Measurements from ENCODE around the gene NGEF. TPM values are rescaled to one million over a fixed set of nuclear protein-coding genes. Genes with fewer than 3 reads are reported as not detected.

Gene NGEF
- total and polyA plus RNA-seq, 9 of the 15 experiments (the other 6 are each of a cell fraction or from before 2014, with no cell fraction given): 0.07 to 0.17 (median 0.09) TPM; not detected in 6

DNA sequence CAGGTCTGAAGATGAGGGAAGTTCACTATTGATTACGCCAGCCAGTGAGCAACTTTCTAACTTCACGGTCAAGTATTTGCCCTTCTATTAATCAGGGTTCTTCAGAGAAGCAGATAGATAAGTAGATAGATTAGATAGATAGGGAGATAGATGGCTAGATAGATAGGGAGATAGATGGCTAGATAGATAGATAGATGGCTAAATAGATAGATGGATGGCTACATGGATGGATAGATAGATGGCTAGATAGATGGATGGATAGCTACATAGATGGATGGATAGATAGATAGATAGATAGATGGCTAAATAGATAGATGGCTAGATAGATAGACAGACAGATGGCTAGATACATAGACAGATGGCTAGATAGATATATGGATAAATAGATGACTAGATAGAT is 42.3 kb upstream of the NGEF start:
- ATAC-seq: no peak
- intact Hi-C loops (cut with micrococcal nuclease): no loop called here
- in situ Hi-C loops (cut with MboI): no loop called here

More for the DNA sequence above, 42.3 kb upstream of the NGEF start:
- no peak overlapping the region for H3K27ac ChIP-seq (ENCODE audit: extremely low read depth, low read depth, low read length)
- no peaks in the 10 kb centered on the region for H3K9me3 ChIP-seq (replicated peaks; ENCODE audit: control insufficient read depth, insufficient read depth, low read depth, low read length)
- no peak overlapping the region for H3K4me3 ChIP-seq
- H4K20me1 ChIP-seq (replicated peaks; ENCODE audit: control insufficient read depth, insufficient read depth, low read length): no peaks in the 10 kb centered on the region
- peaks cover 7 to 26% of the 10 kb centered on the region in 2 experiments; a peak in 3 of 5 replicates for H3K4me1 ChIP-seq (replicated peaks in 1 of 2; ENCODE audit: control insufficient read depth in 2 of 2, insufficient read depth in 2 of 2, low read length in 2 of 2)
- no peaks in the 10 kb centered on the region for H3K36me3 ChIP-seq (ENCODE audit: control insufficient read depth, insufficient read depth, low read length)
- H3K4me2 ChIP-seq (ENCODE audit: insufficient read depth, low read length): no peak overlapping the region
- H3K9me1 ChIP-seq (ENCODE audit: control insufficient read depth, insufficient read depth, low read length): no peaks in the 10 kb centered on the region
- no peak overlapping the region for H2AFZ ChIP-seq (ENCODE audit: low read depth, low read length)
- FAIRE-seq: no peak
- H3K79me2 ChIP-seq (ENCODE audit: control insufficient read depth, insufficient read depth, low read length): no peaks in the 10 kb centered on the region
- H3K9ac ChIP-seq (ENCODE audit: insufficient read depth in 1 of 2, low read depth in 2 of 2, low read length in 2 of 2): no peak overlapping the region
- H3K27me3 ChIP-seq (ENCODE audit: control insufficient read depth in 2 of 2, insufficient read depth in 2 of 2, low read length in 2 of 2): no peaks in the 10 kb centered on the region
- no peak for DNase-seq (ENCODE audit: extremely low read depth in 1 of 4, low spot score in 3 of 4)
- POLR2A ChIA-PET: no interaction called here
- CTCF ChIA-PET (ENCODE audit: low intra/inter-chr PET ratio): no interaction called here
- WGBS (ENCODE audit: insufficient coverage, low coverage, missing lambda C conversion rate): 68% methylated on average over 2 of the region's 2 CpGs
- no TSS peak for BruUV-seq (replicated peaks)
- TF ChIP-seq GATA2 (CRISPR knock-in tag; IDR thresholded peaks at IDR 0.05) (peak; percentile 52; the same call in 1 of the 2 replicates), MTF1 (CRISPR knock-in tag; IDR thresholded peaks at IDR 0.05; ENCODE audit: borderline replicate concordance) (no peak), GATAD2B (IDR thresholded peaks at IDR 0.05; ENCODE audit: borderline replicate concordance) (0 out of 2 replicates have a peak, but pooled peaks have one; percentile 56), BCOR (IDR thresholded peaks at IDR 0.05) (0 out of 2 replicates have a peak, but pooled peaks have one; percentile 5), DACH1 (IDR thresholded peaks at IDR 0.05; ENCODE audit: partially characterized antibody) (peak; percentile 86)
- TF ChIP-seq, protein P1, sequence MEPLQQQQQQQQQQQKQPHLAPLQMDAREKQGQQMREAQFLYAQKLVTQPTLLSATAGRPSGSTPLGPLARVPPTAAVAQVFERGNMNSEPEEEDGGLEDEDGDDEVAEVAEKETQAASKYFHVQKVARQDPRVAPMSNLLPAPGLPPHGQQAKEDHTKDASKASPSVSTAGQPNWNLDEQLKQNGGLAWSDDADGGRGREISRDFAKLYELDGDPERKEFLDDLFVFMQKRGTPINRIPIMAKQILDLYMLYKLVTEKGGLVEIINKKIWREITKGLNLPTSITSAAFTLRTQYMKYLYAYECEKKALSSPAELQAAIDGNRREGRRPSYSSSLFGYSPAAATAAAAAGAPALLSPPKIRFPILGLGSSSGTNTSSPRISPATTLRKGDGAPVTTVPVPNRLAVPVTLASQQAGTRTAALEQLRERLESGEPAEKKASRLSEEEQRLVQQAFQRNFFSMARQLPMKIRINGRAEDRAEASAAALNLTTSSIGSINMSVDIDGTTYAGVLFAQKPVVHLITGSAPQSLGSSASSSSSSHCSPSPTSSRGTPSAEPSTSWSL (CRISPR knock-in tag; IDR thresholded peaks at IDR 0.05; ENCODE audit: borderline replicate concordance): no peak
- TF ChIP-seq, protein P2, sequence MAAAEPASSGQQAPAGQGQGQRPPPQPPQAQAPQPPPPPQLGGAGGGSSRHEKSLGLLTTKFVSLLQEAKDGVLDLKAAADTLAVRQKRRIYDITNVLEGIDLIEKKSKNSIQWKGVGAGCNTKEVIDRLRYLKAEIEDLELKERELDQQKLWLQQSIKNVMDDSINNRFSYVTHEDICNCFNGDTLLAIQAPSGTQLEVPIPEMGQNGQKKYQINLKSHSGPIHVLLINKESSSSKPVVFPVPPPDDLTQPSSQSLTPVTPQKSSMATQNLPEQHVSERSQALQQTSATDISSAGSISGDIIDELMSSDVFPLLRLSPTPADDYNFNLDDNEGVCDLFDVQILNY (CRISPR knock-in tag; IDR thresholded peaks at IDR 0.05): no peak

All from K562 (cell line).